PFSK-1 (cell line): ENCODE measurements around the gene SERPINA5.

ENCODE experiments used
- FOXP2 ChIP-seq: optimal IDR thresholded peaks from 2 replicates; pipeline ENCODE3; 2011; ENCODE audit warnings: borderline replicate concordance, control low read depth, inconsistent platforms; ENCODE audit not compliant: insufficient read depth; ENCODE audit errors: extremely low read length, extremely low read depth
- POLR2AphosphoS5 ChIP-seq: IDR thresholded peaks from 2 replicates; pipeline ENCODE4 v1.6.1; 2012; ENCODE audit warnings: low read depth, mild to moderate bottlenecking, control low read depth, low read length, moderate library complexity
- SIN3A ChIP-seq: IDR thresholded peaks from 2 replicates; pipeline ENCODE4 v1.6.1; 2012; ENCODE audit warnings: mild to moderate bottlenecking, low read length, moderate library complexity, borderline replicate concordance; ENCODE audit not compliant: insufficient read depth
- TAF1 ChIP-seq: IDR thresholded peaks from 2 replicates; pipeline ENCODE4 v1.6.1; 2012; ENCODE audit warnings: low read length, control low read depth, borderline replicate concordance; ENCODE audit not compliant: insufficient read depth
- TF ChIP-seq, protein P1 (sequence below), 2 experiments: IDR thresholded peaks; 2 replicates each; pipeline versions ENCODE4 v1.6.1 to v1.8.0; 2011 to 2012; ENCODE audit warnings: low read depth in 2 of 2, low read length in 2 of 2, control low read depth in 1 of 2, inconsistent platforms in 1 of 2, mild to moderate bottlenecking in 1 of 2, moderate library complexity in 1 of 2; ENCODE audit not compliant: insufficient read depth in 1 of 2

The SERPINA5 gene

GRCh38 chr14:94617366-94617941, 36.2 kb downstream of the SERPINA5 start:
- TF ChIP-seq TAF1 (no peak), POLR2AphosphoS5 (no peak), FOXP2 (no peak), SIN3A (no peak)
- TF ChIP-seq, protein P1, sequence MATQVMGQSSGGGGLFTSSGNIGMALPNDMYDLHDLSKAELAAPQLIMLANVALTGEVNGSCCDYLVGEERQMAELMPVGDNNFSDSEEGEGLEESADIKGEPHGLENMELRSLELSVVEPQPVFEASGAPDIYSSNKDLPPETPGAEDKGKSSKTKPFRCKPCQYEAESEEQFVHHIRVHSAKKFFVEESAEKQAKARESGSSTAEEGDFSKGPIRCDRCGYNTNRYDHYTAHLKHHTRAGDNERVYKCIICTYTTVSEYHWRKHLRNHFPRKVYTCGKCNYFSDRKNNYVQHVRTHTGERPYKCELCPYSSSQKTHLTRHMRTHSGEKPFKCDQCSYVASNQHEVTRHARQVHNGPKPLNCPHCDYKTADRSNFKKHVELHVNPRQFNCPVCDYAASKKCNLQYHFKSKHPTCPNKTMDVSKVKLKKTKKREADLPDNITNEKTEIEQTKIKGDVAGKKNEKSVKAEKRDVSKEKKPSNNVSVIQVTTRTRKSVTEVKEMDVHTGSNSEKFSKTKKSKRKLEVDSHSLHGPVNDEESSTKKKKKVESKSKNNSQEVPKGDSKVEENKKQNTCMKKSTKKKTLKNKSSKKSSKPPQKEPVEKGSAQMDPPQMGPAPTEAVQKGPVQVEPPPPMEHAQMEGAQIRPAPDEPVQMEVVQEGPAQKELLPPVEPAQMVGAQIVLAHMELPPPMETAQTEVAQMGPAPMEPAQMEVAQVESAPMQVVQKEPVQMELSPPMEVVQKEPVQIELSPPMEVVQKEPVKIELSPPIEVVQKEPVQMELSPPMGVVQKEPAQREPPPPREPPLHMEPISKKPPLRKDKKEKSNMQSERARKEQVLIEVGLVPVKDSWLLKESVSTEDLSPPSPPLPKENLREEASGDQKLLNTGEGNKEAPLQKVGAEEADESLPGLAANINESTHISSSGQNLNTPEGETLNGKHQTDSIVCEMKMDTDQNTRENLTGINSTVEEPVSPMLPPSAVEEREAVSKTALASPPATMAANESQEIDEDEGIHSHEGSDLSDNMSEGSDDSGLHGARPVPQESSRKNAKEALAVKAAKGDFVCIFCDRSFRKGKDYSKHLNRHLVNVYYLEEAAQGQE (IDR thresholded peaks at IDR 0.05; ENCODE audit: insufficient read depth in 1 of 2, low read depth in 2 of 2, low read length in 2 of 2), result no peak

- TF ChIP-seq TAF1 (no peak), SIN3A (no peak), POLR2AphosphoS5 (no peak)
- TF ChIP-seq, protein P1 (IDR thresholded peaks at IDR 0.05; ENCODE audit: insufficient read depth in 1 of 2, low read depth in 2 of 2, low read length in 2 of 2), result no peak
Measured at GRCh38 chr14:94617988-94618822, 37.0 kb downstream of the SERPINA5 start.

DNA sequence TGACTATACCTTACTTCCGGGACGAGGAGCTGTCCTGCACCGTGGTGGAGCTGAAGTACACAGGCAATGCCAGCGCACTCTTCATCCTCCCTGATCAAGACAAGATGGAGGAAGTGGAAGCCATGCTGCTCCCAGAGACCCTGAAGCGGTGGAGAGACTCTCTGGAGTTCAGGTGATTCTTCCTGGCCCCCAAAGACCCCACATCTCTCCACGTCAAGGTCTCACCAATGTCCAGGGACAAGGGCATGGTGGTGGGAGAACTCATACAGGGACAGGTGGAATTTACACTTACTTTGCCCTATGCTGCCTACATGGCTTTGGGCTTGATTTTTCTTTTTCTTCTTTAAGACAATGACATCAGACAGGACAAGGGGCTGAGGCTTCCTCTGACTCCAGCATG, 38.1 kb downstream of the SERPINA5 start:
- TF ChIP-seq FOXP2 (no peak), TAF1 (no peak)

DNA sequence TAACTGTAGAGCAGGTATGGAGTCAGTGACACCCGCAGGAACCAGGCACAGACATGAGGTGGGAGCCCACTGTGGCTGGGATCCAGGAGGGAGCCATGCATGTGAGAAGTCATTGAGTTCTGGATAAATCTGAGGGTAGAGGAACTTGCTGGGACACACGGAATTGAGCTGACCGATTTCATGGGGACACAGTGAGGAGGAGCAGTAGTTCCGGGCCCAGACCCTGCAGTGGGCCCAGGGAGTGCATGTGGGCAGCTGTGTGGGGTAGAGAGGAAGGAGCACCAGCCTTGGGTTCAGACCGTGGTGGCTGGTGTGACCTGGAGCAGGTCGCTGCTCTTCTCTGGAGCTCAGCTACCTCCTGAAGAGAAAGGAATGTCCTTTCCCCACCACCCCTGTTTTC, 39.4 kb downstream of the SERPINA5 start:
- no peak for TF ChIP-seq POLR2AphosphoS5
- TF ChIP-seq, protein P1 (IDR thresholded peaks at IDR 0.05; ENCODE audit: insufficient read depth in 1 of 2, low read depth in 2 of 2, low read length in 2 of 2), result no peak
- TF ChIP-seq TAF1, result no peak
- TF ChIP-seq FOXP2, result no peak
- no peak for TF ChIP-seq SIN3A

GRCh38 chr14:94621358-94622134, 40.3 kb downstream of the SERPINA5 start:
- no peak for TF ChIP-seq SIN3A
- TF ChIP-seq POLR2AphosphoS5, result no peak
- TF ChIP-seq TAF1, result no peak
- TF ChIP-seq FOXP2, result no peak
- TF ChIP-seq, protein P1 (IDR thresholded peaks at IDR 0.05; ENCODE audit: insufficient read depth in 1 of 2, low read depth in 2 of 2, low read length in 2 of 2), result no peak
